PC-9 (cell line): Measurements from ENCODE around the gene MAGI2.

ENCODE experiments used
- CTCF ChIP-seq: fragments of 200-600 bp; sonication (generic); conservative IDR thresholded peaks from 2 replicates; pipeline ENCODE4 v1.6.1; 2017; ENCODE audit warnings: mixed run types, antibody characterized with exemption, mild to moderate bottlenecking, moderate library complexity
- EZH2 ChIP-seq: fragments of 200-600 bp; sonication (generic); IDR thresholded peaks from 2 replicates; pipeline ENCODE4 v1.8.0; 2017; ENCODE audit warnings: antibody characterized with exemption, low read depth

GRCh38 chr7:79185605-79186004, 267.9 kb downstream of the MAGI2 start:
- no peak for TF ChIP-seq CTCF
- TF ChIP-seq EZH2 = no peak
